IgD-negative memory B cell (primary cell): ENCODE measurements around the gene NPC2. TPM values are rescaled to one million over a fixed set of nuclear protein-coding genes. Genes with fewer than 3 reads are reported as not detected.
"Not testable (repeated sequence)": the region's sequence is repeated elsewhere in the genome, so short reads cannot be mapped to it uniquely, and the experiment has no call there.

Source experiments
- H3K27ac Mint-ChIP-seq, 3 donors: one replicate each; pipeline ENCODE4 v1.8.0; 2020 to 2022; ENCODE audit warnings: mild to moderate bottlenecking in 3 of 3, mixed read lengths in 3 of 3, moderate library complexity in 1 of 3
- H3K27me3 Mint-ChIP-seq: one replicate; pipeline ENCODE4 v1.8.0; 2021; ENCODE audit warnings: mixed read lengths
- H3K36me3 Mint-ChIP-seq: one replicate; pipeline ENCODE4 v1.8.0; 2020; ENCODE audit warnings: mild to moderate bottlenecking, mixed read lengths
- H3K4me1 Mint-ChIP-seq, 3 donors: one replicate each; pipeline ENCODE4 v1.8.0; 2020 to 2022; ENCODE audit warnings: mixed read lengths in 3 of 3, mild to moderate bottlenecking in 1 of 3
- H3K4me3 Mint-ChIP-seq, 4 donors: one replicate each; pipeline ENCODE4 v1.8.0; 2020 to 2022; ENCODE audit warnings: mild to moderate bottlenecking in 4 of 4, mixed read lengths in 4 of 4, moderate library complexity in 3 of 4
- H3K9me3 Mint-ChIP-seq, 3 donors: one replicate each; pipeline ENCODE4 v1.8.0; 2020 to 2021; ENCODE audit warnings: mixed read lengths in 3 of 3, mild to moderate bottlenecking in 1 of 3
- polyA plus RNA-seq: library from polyadenylated mRNA; unstranded; fragments of 300-500 nt; fragmentation: Illumina TruSeq; gene quantifications from one replicate; pipeline ENCODE4 v1.2.3, GENCODE V29; 2021

Gene NPC2
- polyA plus RNA-seq, 1 donor from 2014 or later: 148 TPM

GRCh38 chr14:74456684-74457564, 36.2 kb downstream of the NPC2 start:
- H3K27ac Mint-ChIP-seq: no peak overlapping the region
- H3K9me3 Mint-ChIP-seq: peaks cover 0 to 5% (median 2%) of the 10 kb centered on the region in 3 donors
- no peak overlapping the region for H3K4me3 Mint-ChIP-seq
- peaks cover 0 to 7% (median 0%) of the 10 kb centered on the region in 3 donors for H3K4me1 Mint-ChIP-seq
- H3K27me3 Mint-ChIP-seq: peaks cover 8% of the 10 kb centered on the region
- peaks cover 4% of the 10 kb centered on the region for H3K36me3 Mint-ChIP-seq

- not testable (repeated sequence) for H3K9me3 Mint-ChIP-seq, H3K4me1 Mint-ChIP-seq, H3K27me3 Mint-ChIP-seq, H3K4me3 Mint-ChIP-seq, H3K36me3 Mint-ChIP-seq, H3K27ac Mint-ChIP-seq
Observed at GRCh38 chr14:74454397-74454796, 38.7 kb downstream of the NPC2 start.

GRCh38 chr14:74444866-74445265, 48.2 kb downstream of the NPC2 start:
- Mint-ChIP-seq H3K27me3 (peaks cover 3% of the 10 kb centered on the region), H3K9me3 (no peaks in the 10 kb centered on the region), H3K27ac (no peak overlapping the region), H3K36me3 (peaks cover 2% of the 10 kb centered on the region), H3K4me3 (no peak overlapping the region), H3K4me1 (no peaks in the 10 kb centered on the region)

GRCh38 chr14:74442757-74443156, 50.3 kb downstream of the NPC2 start:
- H3K36me3 Mint-ChIP-seq: no peaks in the 10 kb centered on the region
- peaks cover 1% of the 10 kb centered on the region for H3K27me3 Mint-ChIP-seq
- H3K9me3 Mint-ChIP-seq: no peaks in the 10 kb centered on the region
- no peak overlapping the region for H3K4me3 Mint-ChIP-seq
- no peak overlapping the region for H3K27ac Mint-ChIP-seq
- no peaks in the 10 kb centered on the region for H3K4me1 Mint-ChIP-seq

GRCh38 chr14:74441113-74441512, 52.0 kb downstream of the NPC2 start:
- no peak overlapping the region for H3K27ac Mint-ChIP-seq
- no peaks in the 10 kb centered on the region for H3K4me1 Mint-ChIP-seq
- peaks cover 6% of the 10 kb centered on the region for H3K27me3 Mint-ChIP-seq
- no peaks in the 10 kb centered on the region for H3K36me3 Mint-ChIP-seq
- no peak overlapping the region for H3K4me3 Mint-ChIP-seq
- no peaks in the 10 kb centered on the region for H3K9me3 Mint-ChIP-seq

- Mint-ChIP-seq H3K4me1 (no peaks in the 10 kb centered on the region), H3K27ac (no peak overlapping the region), H3K36me3 (no peaks in the 10 kb centered on the region), H3K27me3 (peaks cover 6% of the 10 kb centered on the region), H3K4me3 (no peak overlapping the region), H3K9me3 (no peaks in the 10 kb centered on the region)
Observed at GRCh38 chr14:74438351-74438915, 54.7 kb downstream of the NPC2 start.

- H3K36me3 Mint-ChIP-seq: no peaks in the 10 kb centered on the region
- no peaks in the 10 kb centered on the region for H3K9me3 Mint-ChIP-seq
- H3K27ac Mint-ChIP-seq: no peak overlapping the region
- no peaks in the 10 kb centered on the region for H3K4me1 Mint-ChIP-seq
- no peak overlapping the region for H3K4me3 Mint-ChIP-seq
- H3K27me3 Mint-ChIP-seq: peaks cover 6% of the 10 kb centered on the region
Observed at GRCh38 chr14:74437496-74438053, 55.5 kb downstream of the NPC2 start.

GRCh38 chr14:74434294-74434693, 58.8 kb downstream of the NPC2 start:
- Mint-ChIP-seq H3K4me3 (no peak overlapping the region), H3K27ac (no peak overlapping the region)

GRCh38 chr14:74429991-74430390, 63.1 kb downstream of the NPC2 start:
- Mint-ChIP-seq H3K4me3 (no peak overlapping the region), H3K36me3 (no peaks in the 10 kb centered on the region), H3K4me1 (peaks cover 0 to 4% (median 2%) of the 10 kb centered on the region in 3 donors), H3K27me3 (peaks cover 20% of the 10 kb centered on the region), H3K9me3 (no peaks in the 10 kb centered on the region), H3K27ac (no peak overlapping the region)

More at GRCh38 chr14:74434294-74434693, 58.8 kb downstream of the NPC2 start:
- Mint-ChIP-seq H3K4me1 (no peaks in the 10 kb centered on the region), H3K36me3 (no peaks in the 10 kb centered on the region), H3K9me3 (no peaks in the 10 kb centered on the region), H3K27me3 (peaks cover 9% of the 10 kb centered on the region)

Other genes with a start within 250 kb of the NPC2 start
- gene ABCD4, start 190.4 kb downstream of the NPC2 start, polyA plus RNA-seq: 23.3 TPM
- not detected for gene VRTN, start 144.8 kb downstream of the NPC2 start, polyA plus RNA-seq
- not detected for gene SYNDIG1L, start 67.1 kb downstream of the NPC2 start, polyA plus RNA-seq
- gene ISCA2, start 460 bp upstream of the NPC2 start, polyA plus RNA-seq: 71.8 TPM
- gene LTBP2, start 118.9 kb upstream of the NPC2 start, polyA plus RNA-seq: 0.03 TPM
- 15.6 TPM for gene AREL1, start 219.8 kb upstream of the NPC2 start, polyA plus RNA-seq
- gene FCF1, start 219.8 kb upstream of the NPC2 start, polyA plus RNA-seq: 26.6 TPM